CD4-positive, alpha-beta T cell (primary cell): ENCODE data around the gene SERPINE1. TPM values are rescaled to one million over a fixed set of nuclear protein-coding genes. Genes with fewer than 3 reads are reported as not detected.

Experiments
- ATAC-seq: fragments of 200-7000 bp; cut with Tn5 transposase; one replicate; pipeline ENCODE4 v1.10.0; 2022; ENCODE audit warnings: mild to moderate bottlenecking; ENCODE audit not compliant: poor library complexity
- CTCF ChIA-PET: fragments of 350-600 bp; sonication (Branson Sonifier 250); formaldehyde crosslinking; loops from one replicate; lab custom pipeline; 2021; ENCODE audit warnings: antibody characterized with exemption, inconsistent platforms; lab: Charles Lee
- POLR2A ChIA-PET: fragments of 350-600 bp; sonication (Branson Sonifier 250); formaldehyde crosslinking; loops from one replicate; lab custom pipeline; 2021; ENCODE audit warnings: antibody characterized with exemption, inconsistent platforms; lab: Charles Lee
- DNase-seq, 14 experiments: peaks; one replicate each; pipeline ENCODE4 v3.0.0-alpha.2; 2013 to 2020; ENCODE audit warnings: mixed read lengths in 2 of 14
- H3K27ac ChIP-seq, 2 donors: one replicate each; pipeline versions ENCODE4 v1.5.1 to v1.7.0; 2013; ENCODE audit warnings: low read length in 2 of 2, low read depth in 1 of 2, mild to moderate bottlenecking in 1 of 2
- H3K27me3 ChIP-seq, 2 experiments: 1 replicate in 1 of 2; 2 replicates in 1 of 2; pipeline versions ENCODE4 v1.6.1 to v1.7.0; 2013; ENCODE audit warnings: low read length in 2 of 2, control low read depth in 1 of 2, mild to moderate bottlenecking in 1 of 2, moderate library complexity in 1 of 2; ENCODE audit not compliant: insufficient read depth in 2 of 2, control insufficient read depth in 1 of 2
- H3K36me3 ChIP-seq: one replicate; pipeline ENCODE4 v1.6.1; 2013; ENCODE audit warnings: low read length, control low read depth; ENCODE audit not compliant: insufficient read depth
- H3K4me1 ChIP-seq: one replicate; pipeline ENCODE4 v1.6.1; 2013; ENCODE audit warnings: low read length, control low read depth; ENCODE audit not compliant: insufficient read depth
- H3K4me3 ChIP-seq: one replicate; pipeline ENCODE4 v1.5.1; 2013; ENCODE audit warnings: mild to moderate bottlenecking, low read length, moderate library complexity
- H3K9me3 ChIP-seq, 2 experiments: 1 replicate in 1 of 2; 2 replicates in 1 of 2; pipeline versions ENCODE4 v1.6.1 to v1.7.0; 2013; ENCODE audit warnings: low read length in 2 of 2, mild to moderate bottlenecking in 2 of 2, control low read depth in 1 of 2, moderate library complexity in 1 of 2; ENCODE audit not compliant: control insufficient read depth in 1 of 2, insufficient read depth in 1 of 2
- H3K27ac Mint-ChIP-seq: one replicate; pipeline ENCODE4 v1.8.0; 2020; ENCODE audit warnings: mixed read lengths
- H3K27me3 Mint-ChIP-seq: one replicate; pipeline ENCODE4 v1.8.0; 2021; ENCODE audit warnings: mixed read lengths
- H3K36me3 Mint-ChIP-seq: one replicate; pipeline ENCODE4 v1.8.0; 2021; ENCODE audit warnings: low read depth, mixed read lengths
- H3K4me1 Mint-ChIP-seq: one replicate; pipeline ENCODE4 v1.8.0; 2021; ENCODE audit warnings: low read depth, mixed read lengths
- H3K4me3 Mint-ChIP-seq: one replicate; pipeline ENCODE4 v1.8.0; 2020; ENCODE audit warnings: mild to moderate bottlenecking, mixed read lengths
- H3K9me3 Mint-ChIP-seq: one replicate; pipeline ENCODE4 v1.8.0; 2020; ENCODE audit warnings: mixed read lengths
- CTCF ChIP-seq: fragments of 200-600 bp; IDR thresholded peaks from one replicate; pipeline ENCODE4 v1.8.0; 2022; ENCODE audit warnings: antibody characterized with exemption, mild to moderate bottlenecking
- intact Hi-C, 2 experiments: fragments of 100-400 bp; cut with DNase I in 1 of 2; cut with micrococcal nuclease in 1 of 2; formaldehyde crosslinking; loops; one replicate each; pipeline versions ENCODE4 v1.15.1 to v1.9.0; 2023 to 2025; cut with DNase I, micrococcal nuclease
- total RNA-seq, 174 experiments: library from RNA in 2 of 174; stranded (reverse) in 2 of 174; gene quantifications; one replicate each; pipeline ENCODE4 v1.2.3 and lab custom pipeline; 2021 to 2026

SERPINE1 gene
- total RNA-seq, 2 experiments from 2014 or later: 0.11 TPM; not detected in 1

- Histone ChIP-seq H3K9me3 (no peaks in the 10 kb centered on the region), H3K27me3 (peaks cover 36 to 37% of the 10 kb centered on the region in 2 experiments), H3K27ac (no peak overlapping the region), H3K4me3 (no peak overlapping the region), H3K4me1 (peaks cover 28% of the 10 kb centered on the region), H3K36me3 (no peaks in the 10 kb centered on the region)
- no peaks in the 10 kb centered on the region for H3K9me3 Mint-ChIP-seq
- H3K27me3 Mint-ChIP-seq: peaks cover 71% of the 10 kb centered on the region
- ChIA-PET CTCF (no interaction called here), POLR2A (no interaction called here)
- no peak overlapping the region for H3K4me3 Mint-ChIP-seq
- TF ChIP-seq CTCF: no peak
- peaks cover 22% of the 10 kb centered on the region for H3K4me1 Mint-ChIP-seq
- H3K27ac Mint-ChIP-seq: no peak overlapping the region
- ATAC-seq (no peak), DNase-seq (no peak)
- no peaks in the 10 kb centered on the region for H3K36me3 Mint-ChIP-seq
- intact Hi-C loops: no loop called here
These were observed 4.6 kb upstream of the SERPINE1 start for GRCh38 chr7:101121991-101122932.

- no peaks in the 10 kb centered on the region for H3K9me3 ChIP-seq
- intact Hi-C loops: no loop called here
- H3K4me1 ChIP-seq: peaks cover 32% of the 10 kb centered on the region
- Mint-ChIP-seq H3K9me3 (no peaks in the 10 kb centered on the region), H3K4me1 (peaks cover 25% of the 10 kb centered on the region), H3K4me3 (no peak overlapping the region), H3K27me3 (peaks cover 79% of the 10 kb centered on the region), H3K36me3 (no peaks in the 10 kb centered on the region), H3K27ac (no peak overlapping the region)
- CTCF ChIA-PET: interaction anchor here (1.5 kb wide), 1 partner anchor 21 kb away, joined by 6 read pairs; no protein-coding TSS in a partner anchor
- no peak for TF ChIP-seq CTCF
- DNase-seq (no peak), ATAC-seq (no peak)
- H3K36me3 ChIP-seq: no peaks in the 10 kb centered on the region
- H3K27me3 ChIP-seq: peaks cover 37 to 41% of the 10 kb centered on the region in 2 experiments
- H3K27ac ChIP-seq: no peak overlapping the region
- POLR2A ChIA-PET: interaction anchor here (0.7 kb wide), 1 partner anchor 71 kb away, joined by 5 read pairs; no protein-coding TSS in a partner anchor
- no peak overlapping the region for H3K4me3 ChIP-seq
These were observed 3.8 kb upstream of the SERPINE1 start for GRCh38 chr7:101122933-101123702.

- no peak overlapping the region for H3K27ac Mint-ChIP-seq
- no peaks in the 10 kb centered on the region for H3K9me3 Mint-ChIP-seq
- ATAC-seq: no peak
- DNase-seq: no peak
- no peak overlapping the region for H3K4me3 Mint-ChIP-seq
- Histone ChIP-seq H3K27me3 (peaks cover 37 to 46% of the 10 kb centered on the region in 2 experiments), H3K9me3 (no peaks in the 10 kb centered on the region), H3K36me3 (no peaks in the 10 kb centered on the region), H3K27ac (no peak overlapping the region), H3K4me1 (peaks cover 32% of the 10 kb centered on the region), H3K4me3 (no peak overlapping the region)
- no peaks in the 10 kb centered on the region for H3K36me3 Mint-ChIP-seq
- CTCF ChIA-PET: interaction anchor here (1.5 kb wide), 1 partner anchor 20 kb away, joined by 6 read pairs; no protein-coding TSS in a partner anchor
- H3K27me3 Mint-ChIP-seq: peaks cover 79% of the 10 kb centered on the region
- intact Hi-C loops: no loop called here
- TF ChIP-seq CTCF: no peak
- POLR2A ChIA-PET: interaction anchor here (0.7 kb wide), 1 partner anchor 71 kb away, joined by 5 read pairs; no protein-coding TSS in a partner anchor
- H3K4me1 Mint-ChIP-seq: peaks cover 25% of the 10 kb centered on the region
These were observed 3.2 kb upstream of the SERPINE1 start for GRCh38 chr7:101123703-101124068.
